Peyer's patch (tissue), 4 donors: ENCODE measurements around the gene RELCH. TPM values are rescaled to one million over a fixed set of nuclear protein-coding genes. Genes with fewer than 3 reads are reported as not detected.

Experiments used
- DNase-seq, 3 donors: peaks; one replicate each; pipeline ENCODE4 v3.0.0-alpha.2; 2017 to 2019
- H3K27ac ChIP-seq, 4 donors: fragments of 200-600 bp; sonication (generic); one replicate each; pipeline ENCODE4 v1.5.1; 2016 to 2019
- H3K27me3 ChIP-seq, 2 donors: fragments of 200-600 bp; sonication (generic); one replicate each; pipeline ENCODE4 v1.5.1; 2019
- H3K36me3 ChIP-seq, 3 donors: fragments of 200-600 bp; sonication (generic); one replicate each; pipeline ENCODE4 v1.5.1; 2016 to 2019
- H3K4me1 ChIP-seq, 4 donors: fragments of 200-600 bp; sonication (generic); one replicate each; pipeline ENCODE4 v1.5.1; 2016 to 2019
- H3K4me3 ChIP-seq, 4 donors: fragments of 200-600 bp; sonication (generic); 1 replicate in 3 of 4; 2 replicates in 1 of 4; pipeline ENCODE4 v1.5.1; 2016 to 2019; ENCODE audit warnings: mild to moderate bottlenecking in 1 of 4
- H3K9me3 ChIP-seq, 4 donors: fragments of 200-600 bp; sonication (generic); one replicate each; pipeline ENCODE4 v1.5.1; 2016 to 2019; ENCODE audit warnings: mild to moderate bottlenecking in 1 of 4
- POLR2A ChIP-seq, 2 donors: fragments of 450-650 bp; IDR thresholded peaks; one replicate each; pipeline ENCODE4 v1.5.1; 2017; ENCODE audit warnings: antibody characterized with exemption in 2 of 2, mild to moderate bottlenecking in 2 of 2, moderate library complexity in 2 of 2
- small RNA-seq, 2 donors: library from RNA; depleted of rRNA; stranded (forward); fragments of <200 nt; gene quantifications; one replicate each; pipeline ENCODE3, GENCODE V24; 2016
- total RNA-seq, 4 donors: library from RNA; depleted of rRNA; stranded (reverse); fragments of >200 nt; gene quantifications; one replicate each; pipeline ENCODE4 v1.1.0, GENCODE V29; 2016
- TF ChIP-seq, protein P1 (sequence below), 6 experiments: fragments of 450-650 bp in 4 of 6; fragments of 200-600 bp in 2 of 6; sonication (generic) in 1 of 6; IDR thresholded peaks; one replicate each; pipeline ENCODE4 v1.5.1; 2017 to 2019; ENCODE audit warnings: antibody characterized with exemption in 6 of 6, mild to moderate bottlenecking in 3 of 6, moderate library complexity in 1 of 6

RELCH gene
- total RNA-seq, 4 donors from 2014 or later, result 51.1 to 71.6 (median 55.6) TPM

DNA sequence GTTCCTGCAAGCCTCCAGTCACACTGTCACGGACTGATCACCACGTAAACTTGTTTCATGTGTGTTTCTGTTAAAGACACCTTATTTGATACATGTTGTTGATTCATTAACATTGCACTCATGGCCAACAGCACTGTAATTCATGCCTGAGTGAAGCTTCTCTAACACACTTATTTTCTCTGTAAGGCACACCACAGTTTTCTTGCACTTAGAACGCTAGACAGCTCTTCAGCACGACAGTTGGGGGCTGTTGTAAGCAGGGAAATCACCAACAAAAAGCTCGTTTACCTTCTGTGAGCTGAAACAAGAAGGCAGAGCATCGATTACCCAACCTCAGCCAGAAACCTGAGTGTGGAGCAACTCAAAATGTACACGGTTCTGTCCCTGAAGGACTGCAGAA is 166.1 kb downstream of the RELCH start:
- Histone ChIP-seq H3K4me1 (no peaks in the 10 kb centered on the region), H3K27ac (no peak overlapping the region), H3K9me3 (no peaks in the 10 kb centered on the region), H3K27me3 (no peaks in the 10 kb centered on the region), H3K36me3 (no peaks in the 10 kb centered on the region), H3K4me3 (no peak overlapping the region)
- no peak for TF ChIP-seq POLR2A (IDR thresholded peaks at IDR 0.05)
- no peak for DNase-seq

DNA sequence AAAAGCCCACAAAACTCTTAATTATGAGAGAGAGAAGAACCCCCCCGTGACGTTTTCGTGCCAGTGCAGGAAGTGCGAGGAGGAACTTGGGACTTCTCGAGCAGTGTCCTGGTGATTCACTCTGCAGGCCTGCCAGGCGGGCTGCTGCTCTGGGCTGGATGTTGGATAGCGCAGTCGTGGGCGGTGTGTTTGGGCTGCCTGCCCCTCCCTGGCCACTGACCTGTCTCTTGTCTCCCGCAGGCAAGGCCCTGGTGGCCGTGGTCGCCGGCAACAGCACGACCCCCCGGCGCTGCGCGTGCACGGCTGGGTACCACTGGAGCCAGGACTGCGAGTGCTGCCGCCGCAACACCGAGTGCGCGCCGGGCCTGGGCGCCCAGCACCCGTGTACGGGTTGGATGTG is 167.1 kb downstream of the RELCH start:
- Histone ChIP-seq H3K9me3 (no peaks in the 10 kb centered on the region), H3K27ac (no peak overlapping the region), H3K4me3 (no peak overlapping the region), H3K36me3 (no peaks in the 10 kb centered on the region), H3K27me3 (no peaks in the 10 kb centered on the region), H3K4me1 (no peaks in the 10 kb centered on the region)
- DNase-seq, result no peak
- TF ChIP-seq, protein P1, sequence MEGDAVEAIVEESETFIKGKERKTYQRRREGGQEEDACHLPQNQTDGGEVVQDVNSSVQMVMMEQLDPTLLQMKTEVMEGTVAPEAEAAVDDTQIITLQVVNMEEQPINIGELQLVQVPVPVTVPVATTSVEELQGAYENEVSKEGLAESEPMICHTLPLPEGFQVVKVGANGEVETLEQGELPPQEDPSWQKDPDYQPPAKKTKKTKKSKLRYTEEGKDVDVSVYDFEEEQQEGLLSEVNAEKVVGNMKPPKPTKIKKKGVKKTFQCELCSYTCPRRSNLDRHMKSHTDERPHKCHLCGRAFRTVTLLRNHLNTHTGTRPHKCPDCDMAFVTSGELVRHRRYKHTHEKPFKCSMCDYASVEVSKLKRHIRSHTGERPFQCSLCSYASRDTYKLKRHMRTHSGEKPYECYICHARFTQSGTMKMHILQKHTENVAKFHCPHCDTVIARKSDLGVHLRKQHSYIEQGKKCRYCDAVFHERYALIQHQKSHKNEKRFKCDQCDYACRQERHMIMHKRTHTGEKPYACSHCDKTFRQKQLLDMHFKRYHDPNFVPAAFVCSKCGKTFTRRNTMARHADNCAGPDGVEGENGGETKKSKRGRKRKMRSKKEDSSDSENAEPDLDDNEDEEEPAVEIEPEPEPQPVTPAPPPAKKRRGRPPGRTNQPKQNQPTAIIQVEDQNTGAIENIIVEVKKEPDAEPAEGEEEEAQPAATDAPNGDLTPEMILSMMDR (IDR thresholded peaks at IDR 0.05), result no peak
- no peak for TF ChIP-seq POLR2A (IDR thresholded peaks at IDR 0.05)

DNA sequence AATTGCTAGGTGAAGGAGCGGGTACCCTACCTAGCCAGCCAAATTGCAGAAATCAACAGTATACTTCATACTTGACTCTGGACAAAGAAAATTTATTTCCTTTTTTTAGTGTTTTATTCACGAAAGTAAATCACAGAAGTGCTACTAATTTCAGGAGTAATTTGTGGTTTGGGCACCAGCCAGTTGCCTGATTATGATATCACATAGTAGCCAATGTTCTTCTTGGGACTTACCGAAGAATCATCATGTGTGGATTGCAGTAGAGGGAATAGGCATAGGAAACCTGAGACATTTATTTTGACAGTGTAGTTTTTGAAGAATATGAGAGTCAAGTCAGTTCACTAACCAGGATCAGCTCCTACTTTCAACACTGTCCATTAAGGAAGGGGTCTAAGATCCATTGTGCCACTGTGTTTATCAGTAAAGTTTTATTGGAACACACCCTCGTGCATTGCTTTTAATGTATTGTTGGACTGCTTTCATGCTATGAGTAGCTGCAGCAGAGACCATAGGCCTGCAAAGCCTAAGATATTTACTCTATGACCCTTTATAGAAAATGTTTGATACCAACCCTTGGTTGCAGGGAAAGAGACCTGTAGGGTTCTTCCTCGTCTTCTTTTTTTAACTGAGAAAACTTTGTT is 170.1 kb downstream of the RELCH start:
- TF ChIP-seq, protein P1 (IDR thresholded peaks at IDR 0.05), result no peak
- TF ChIP-seq POLR2A (IDR thresholded peaks at IDR 0.05), result no peak
- H3K9me3 ChIP-seq, result no peaks in the 10 kb centered on the region
- H3K4me1 ChIP-seq, result no peaks in the 10 kb centered on the region
- H3K27ac ChIP-seq, result no peak overlapping the region
- no peak overlapping the region for H3K4me3 ChIP-seq
- no peak for DNase-seq
- H3K27me3 ChIP-seq, result no peaks in the 10 kb centered on the region
- no peaks in the 10 kb centered on the region for H3K36me3 ChIP-seq

Small RNA genes lying within 50 kb of the gene (small RNA-seq; reads per million reads assigned to genes)
- 0 reads per million in 2 donors for gene RF00019

Other genes with a start within 250 kb of the RELCH start
- 10 to 100 TPM; 35.4 to 49.2 (median 42.3) TPM for gene PIGN, start 199 bp upstream of the RELCH start, total RNA-seq
- 10 to 100 TPM; 29.6 to 64.6 (median 43.1) TPM for gene TNFRSF11A, start 138.1 kb downstream of the RELCH start, total RNA-seq